Astrocyte (in vitro differentiated cells and primary cell): ENCODE measurements around the gene CSRNP3. TPM values are rescaled to one million over a fixed set of nuclear protein-coding genes. Genes with fewer than 3 reads are reported as not detected.

Experiments used
- DNase-seq: peaks from one replicate; pipeline ENCODE4 v3.0.0-alpha.2; 2010; ENCODE audit warnings: low read depth
- FAIRE-seq: peaks from 2 replicates; lab custom pipeline; 2011; peaks lifted over from hg19 to GRCh38; lab: Jason Lieb, UNC
- H2AFZ ChIP-seq: 2 replicates; pipeline ENCODE4 v1.6.0; 2012; ENCODE audit warnings: low read depth, low read length, inconsistent platforms
- H3K27ac ChIP-seq: 2 replicates; pipeline ENCODE4 v1.5.1; 2011; ENCODE audit warnings: low read depth, low read length, inconsistent platforms
- H3K27me3 ChIP-seq: 2 replicates; pipeline ENCODE4 v1.6.0; 2011; ENCODE audit warnings: low read length, inconsistent platforms; ENCODE audit not compliant: insufficient read depth
- H3K36me3 ChIP-seq: 2 replicates; pipeline ENCODE4 v1.5.1; 2011; ENCODE audit warnings: low read length, inconsistent platforms; ENCODE audit not compliant: insufficient read depth
- H3K4me1 ChIP-seq: 2 replicates; pipeline ENCODE4 v1.5.1; 2011; ENCODE audit warnings: low read length, inconsistent platforms; ENCODE audit not compliant: insufficient read depth
- H3K4me2 ChIP-seq: 2 replicates; pipeline ENCODE4 v1.6.0; 2012; ENCODE audit warnings: low read length, inconsistent platforms
- H3K4me3 ChIP-seq: 2 replicates; pipeline ENCODE4 v1.5.1; 2011; ENCODE audit warnings: low read depth, mild to moderate bottlenecking, low read length, inconsistent platforms; ENCODE audit not compliant: insufficient read depth
- H3K79me2 ChIP-seq: 2 replicates; pipeline ENCODE4 v1.6.0; 2012; ENCODE audit warnings: mild to moderate bottlenecking, low read length, inconsistent platforms; ENCODE audit not compliant: insufficient read depth
- H3K9ac ChIP-seq: 2 replicates; pipeline ENCODE4 v1.6.0; 2012; ENCODE audit warnings: mild to moderate bottlenecking, low read length, inconsistent platforms
- H3K9me3 ChIP-seq: 2 replicates; pipeline ENCODE4 v1.5.1; 2012; ENCODE audit warnings: low read depth, mild to moderate bottlenecking, low read length, inconsistent platforms; ENCODE audit not compliant: insufficient read depth
- H4K20me1 ChIP-seq: 2 replicates; pipeline ENCODE4 v1.6.0; 2012; ENCODE audit warnings: low read length, inconsistent platforms; ENCODE audit not compliant: insufficient read depth
- H3K27ac Mint-ChIP-seq: one replicate; pipeline ENCODE4 v1.8.0; 2021; ENCODE audit warnings: mild to moderate bottlenecking, mixed read lengths; ENCODE audit not compliant: unreplicated experiment
- H3K27me3 Mint-ChIP-seq: one replicate; pipeline ENCODE4 v1.8.0; 2021; ENCODE audit warnings: low read depth, mixed read lengths; ENCODE audit not compliant: unreplicated experiment
- H3K36me3 Mint-ChIP-seq: one replicate; pipeline ENCODE4 v1.8.0; 2021; ENCODE audit warnings: low read depth, mixed read lengths; ENCODE audit not compliant: unreplicated experiment
- H3K4me1 Mint-ChIP-seq: one replicate; pipeline ENCODE4 v1.8.0; 2021; ENCODE audit warnings: low read depth, mixed read lengths; ENCODE audit not compliant: unreplicated experiment
- H3K4me3 Mint-ChIP-seq: one replicate; pipeline ENCODE4 v1.8.0; 2021; ENCODE audit warnings: mild to moderate bottlenecking, moderate library complexity, mixed read lengths; ENCODE audit not compliant: unreplicated experiment
- H3K9me3 Mint-ChIP-seq: one replicate; pipeline ENCODE4 v1.8.0; 2021; ENCODE audit warnings: mild to moderate bottlenecking, mixed read lengths; ENCODE audit not compliant: unreplicated experiment
- EZH2 ChIP-seq: IDR thresholded peaks from 2 replicates; pipeline ENCODE4 v1.6.1; 2012; ENCODE audit warnings: mild to moderate bottlenecking, low read length, inconsistent platforms; ENCODE audit not compliant: insufficient read depth
- total RNA-seq: library from RNA; stranded (reverse); gene quantifications from 2 replicates; pipeline ENCODE4 v1.2.1, GENCODE V29; 2021
- TF ChIP-seq, protein P1 (sequence below): IDR thresholded peaks from 2 replicates; pipeline ENCODE4 v1.5.1; 2011; ENCODE audit warnings: low read depth, mild to moderate bottlenecking, inconsistent platforms, low read length, moderate library complexity; ENCODE audit not compliant: insufficient read depth

The CSRNP3 gene
- total RNA-seq, 1 donor from 2014 or later, result 5.9 TPM

DNA sequence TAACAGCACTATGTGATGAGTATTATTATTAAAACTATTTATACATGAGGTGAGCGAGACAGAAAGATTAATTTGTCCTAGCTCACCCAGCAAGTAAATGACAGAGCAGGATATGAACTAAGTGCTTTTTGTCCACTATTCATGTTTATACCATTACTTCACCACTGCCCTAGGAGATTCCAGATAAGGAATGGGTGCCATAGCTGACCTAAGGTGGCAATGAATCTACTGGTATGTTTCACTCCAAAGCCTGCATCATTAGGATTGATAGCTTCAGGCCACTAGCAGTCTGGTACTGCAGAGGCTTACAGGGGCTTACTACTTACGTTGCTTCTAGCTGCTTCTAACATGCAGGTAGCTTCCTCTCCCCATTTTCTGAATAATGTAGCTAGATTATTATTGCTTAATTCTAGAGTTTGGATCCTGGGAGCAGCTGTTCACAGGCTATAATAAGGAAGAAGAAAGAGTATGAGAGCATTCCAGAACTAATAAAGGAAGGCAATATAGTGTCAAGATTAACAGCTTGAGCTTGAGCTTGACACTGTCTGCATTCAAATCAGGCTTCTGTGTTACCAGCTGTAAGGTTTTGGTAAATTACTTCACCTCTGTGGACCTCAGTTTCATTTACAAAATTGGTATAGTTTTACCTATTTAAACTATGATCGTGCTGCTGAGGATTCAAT, 170.9 kb downstream of the CSRNP3 start:
- Histone ChIP-seq H2AFZ (no peak overlapping the region), H3K4me2 (no peak overlapping the region), H3K4me1 (no peaks in the 10 kb centered on the region), H3K27me3 (no peaks in the 10 kb centered on the region), H3K4me3 (no peak overlapping the region), H3K36me3 (no peaks in the 10 kb centered on the region), H3K9ac (no peak overlapping the region), H3K27ac (no peak overlapping the region), H3K79me2 (no peaks in the 10 kb centered on the region), H3K9me3 (no peaks in the 10 kb centered on the region), H4K20me1 (no peaks in the 10 kb centered on the region)
- FAIRE-seq, result no peak
- Mint-ChIP-seq H3K9me3 (no peaks in the 10 kb centered on the region), H3K27me3 (no peaks in the 10 kb centered on the region), H3K27ac (no peak overlapping the region), H3K36me3 (no peaks in the 10 kb centered on the region), H3K4me3 (no peak overlapping the region), H3K4me1 (no peaks in the 10 kb centered on the region)
- no peak for DNase-seq
- TF ChIP-seq, protein P1, sequence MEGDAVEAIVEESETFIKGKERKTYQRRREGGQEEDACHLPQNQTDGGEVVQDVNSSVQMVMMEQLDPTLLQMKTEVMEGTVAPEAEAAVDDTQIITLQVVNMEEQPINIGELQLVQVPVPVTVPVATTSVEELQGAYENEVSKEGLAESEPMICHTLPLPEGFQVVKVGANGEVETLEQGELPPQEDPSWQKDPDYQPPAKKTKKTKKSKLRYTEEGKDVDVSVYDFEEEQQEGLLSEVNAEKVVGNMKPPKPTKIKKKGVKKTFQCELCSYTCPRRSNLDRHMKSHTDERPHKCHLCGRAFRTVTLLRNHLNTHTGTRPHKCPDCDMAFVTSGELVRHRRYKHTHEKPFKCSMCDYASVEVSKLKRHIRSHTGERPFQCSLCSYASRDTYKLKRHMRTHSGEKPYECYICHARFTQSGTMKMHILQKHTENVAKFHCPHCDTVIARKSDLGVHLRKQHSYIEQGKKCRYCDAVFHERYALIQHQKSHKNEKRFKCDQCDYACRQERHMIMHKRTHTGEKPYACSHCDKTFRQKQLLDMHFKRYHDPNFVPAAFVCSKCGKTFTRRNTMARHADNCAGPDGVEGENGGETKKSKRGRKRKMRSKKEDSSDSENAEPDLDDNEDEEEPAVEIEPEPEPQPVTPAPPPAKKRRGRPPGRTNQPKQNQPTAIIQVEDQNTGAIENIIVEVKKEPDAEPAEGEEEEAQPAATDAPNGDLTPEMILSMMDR, result no peak
- TF ChIP-seq EZH2, result no peak

DNA sequence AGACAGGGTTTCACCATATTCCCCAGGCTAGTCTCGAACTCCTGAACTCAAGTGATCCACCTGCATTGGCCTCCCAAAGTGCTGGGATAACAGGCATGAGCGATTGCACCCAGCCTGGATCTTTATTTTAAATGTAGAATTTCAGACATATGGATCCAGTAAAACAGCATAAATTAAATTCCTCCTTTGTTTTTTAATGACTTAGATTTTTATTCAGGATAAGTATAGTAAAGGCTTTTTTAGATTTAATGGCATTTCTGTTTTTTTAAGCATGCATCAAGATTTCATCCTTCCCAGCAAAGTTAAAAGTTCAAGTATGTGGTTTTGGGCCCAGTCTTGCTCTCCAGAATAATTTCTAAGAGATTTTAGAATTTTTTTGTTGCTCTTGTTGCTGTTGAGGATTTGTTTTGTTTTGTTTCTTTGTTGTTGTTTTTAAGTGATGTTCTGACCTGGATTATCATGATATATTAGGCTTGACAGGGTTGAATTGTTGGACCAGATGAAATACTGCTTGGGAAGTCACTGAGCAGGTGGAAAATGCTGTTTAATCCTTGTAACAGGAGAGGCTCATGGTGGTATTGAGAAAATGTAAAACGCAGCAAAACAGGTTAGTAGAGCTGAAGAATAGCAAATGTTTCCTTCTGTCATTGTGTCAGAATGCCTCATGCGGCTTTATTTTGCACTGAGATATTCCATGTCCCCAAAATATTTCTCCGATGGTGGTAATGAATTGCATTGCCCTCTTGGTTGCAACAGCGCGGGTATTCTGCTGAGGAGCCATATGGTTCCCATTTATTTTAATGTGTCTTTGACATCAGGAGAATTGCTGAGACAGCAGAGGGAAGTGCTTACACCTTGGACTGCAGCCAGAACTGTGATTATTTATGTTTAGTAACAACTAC, 176.7 kb downstream of the CSRNP3 start:
- Mint-ChIP-seq H3K36me3 (no peaks in the 10 kb centered on the region), H3K4me3 (no peak overlapping the region), H3K27me3 (no peaks in the 10 kb centered on the region), H3K27ac (no peak overlapping the region), H3K4me1 (no peaks in the 10 kb centered on the region), H3K9me3 (no peaks in the 10 kb centered on the region)
- TF ChIP-seq, protein P1, result no peak
- Histone ChIP-seq H2AFZ (no peak overlapping the region), H3K4me1 (no peaks in the 10 kb centered on the region), H3K79me2 (no peaks in the 10 kb centered on the region), H4K20me1 (no peaks in the 10 kb centered on the region), H3K4me3 (no peak overlapping the region), H3K27me3 (no peaks in the 10 kb centered on the region), H3K36me3 (no peaks in the 10 kb centered on the region), H3K4me2 (no peak overlapping the region), H3K27ac (no peak overlapping the region), H3K9ac (no peak overlapping the region), H3K9me3 (no peaks in the 10 kb centered on the region)
- no peak for DNase-seq
- FAIRE-seq, result no peak
